Measurements from ENCODE around the gene FSHR.

The FSHR gene

DNA sequence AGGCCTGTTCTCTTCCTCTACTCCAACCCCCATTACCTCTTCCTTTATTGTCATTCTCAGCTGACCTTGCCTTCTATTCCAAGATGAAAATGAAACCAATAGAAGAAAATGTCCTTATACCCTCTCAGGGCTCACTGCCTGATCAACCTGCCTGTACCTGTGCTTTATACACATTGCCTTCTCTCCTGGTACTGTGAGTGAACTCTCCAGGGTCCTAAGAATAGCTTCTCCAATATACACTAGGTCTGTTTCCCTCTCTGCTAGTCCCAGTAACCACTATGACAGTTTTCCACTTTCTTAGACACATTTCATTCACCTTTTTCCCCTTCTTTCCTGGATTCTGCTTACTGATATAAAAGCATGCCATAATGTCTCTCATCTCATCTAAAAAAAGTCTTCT is 85.7 kb downstream of the FSHR start:
- Mint-ChIP-seq H3K4me3 (no peak overlapping the region), H3K9me3 (no peaks in the 10 kb centered on the region), H3K27ac (no peak overlapping the region), H3K36me3 (no peaks in the 10 kb centered on the region), H3K27me3 (no peaks in the 10 kb centered on the region), H3K4me1 (no peaks in the 10 kb centered on the region)

DNA sequence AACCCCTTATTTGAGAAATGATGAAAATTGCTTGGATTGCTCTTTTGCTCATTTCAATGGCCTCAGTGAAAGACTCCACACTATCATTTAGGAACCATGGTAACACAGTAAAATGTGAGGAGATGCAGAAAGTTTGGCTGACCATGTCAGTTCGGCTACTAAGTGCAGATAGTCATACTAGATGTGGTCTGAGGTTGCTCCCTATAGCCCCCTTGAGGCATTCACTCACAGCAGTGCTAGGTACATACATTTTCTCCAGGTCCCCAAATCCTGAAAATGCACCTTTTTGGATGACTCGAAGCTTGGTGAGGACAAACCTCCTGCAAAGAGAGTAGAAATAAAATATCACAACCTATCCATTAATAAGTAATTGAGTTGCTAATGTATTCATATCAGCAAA is 86.3 kb downstream of the FSHR start:
- Mint-ChIP-seq H3K27me3 (no peaks in the 10 kb centered on the region), H3K4me1 (no peaks in the 10 kb centered on the region), H3K27ac (no peak overlapping the region), H3K4me3 (no peak overlapping the region), H3K9me3 (no peaks in the 10 kb centered on the region), H3K36me3 (no peaks in the 10 kb centered on the region)

DNA sequence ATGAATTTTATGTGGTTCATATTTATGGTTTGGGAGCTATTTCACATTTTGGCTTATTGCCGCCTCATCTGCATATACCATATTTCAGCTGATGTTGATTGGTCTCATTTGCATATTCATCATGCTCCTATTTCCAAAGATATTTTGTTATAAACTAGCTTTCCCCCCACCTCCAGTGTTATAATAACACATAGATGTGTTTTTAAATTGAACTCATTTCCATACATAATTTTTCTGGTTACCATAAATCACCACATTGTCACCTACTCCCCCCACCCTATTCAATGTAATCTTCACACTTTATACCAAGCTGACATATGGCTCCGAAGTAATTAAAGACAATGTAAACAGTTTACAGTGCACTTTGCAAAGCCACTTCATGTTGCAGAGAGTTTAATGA is 101.2 kb downstream of the FSHR start:
- Mint-ChIP-seq H3K36me3 (no peaks in the 10 kb centered on the region), H3K9me3 (peaks cover 13% of the 10 kb centered on the region), H3K27me3 (no peaks in the 10 kb centered on the region), H3K4me3 (no peak overlapping the region), H3K27ac (no peak overlapping the region), H3K4me1 (no peaks in the 10 kb centered on the region)

DNA sequence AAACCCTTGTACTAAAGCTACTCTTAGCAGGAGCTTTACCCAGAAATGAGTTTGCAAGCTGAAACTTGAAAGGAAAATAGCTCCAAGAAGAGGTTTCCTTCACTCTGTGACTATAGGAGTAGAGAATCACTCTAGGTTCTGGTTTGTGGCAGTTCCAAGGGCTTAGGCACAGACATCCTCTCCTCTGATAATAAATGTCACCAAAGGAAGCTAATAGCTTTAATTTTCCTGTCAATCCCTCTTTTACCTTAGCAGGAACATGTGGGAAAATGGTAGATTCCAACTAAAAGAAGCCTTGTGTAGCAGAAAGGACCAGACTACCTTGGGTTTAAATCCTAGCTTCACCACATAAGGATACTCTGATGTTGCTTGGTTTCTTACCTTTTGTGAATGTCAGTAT is 104.0 kb downstream of the FSHR start:
- Mint-ChIP-seq H3K4me3 (no peak overlapping the region), H3K36me3 (no peaks in the 10 kb centered on the region), H3K9me3 (peaks cover 5% of the 10 kb centered on the region), H3K27ac (no peak overlapping the region), H3K4me1 (no peaks in the 10 kb centered on the region), H3K27me3 (no peaks in the 10 kb centered on the region)

DNA sequence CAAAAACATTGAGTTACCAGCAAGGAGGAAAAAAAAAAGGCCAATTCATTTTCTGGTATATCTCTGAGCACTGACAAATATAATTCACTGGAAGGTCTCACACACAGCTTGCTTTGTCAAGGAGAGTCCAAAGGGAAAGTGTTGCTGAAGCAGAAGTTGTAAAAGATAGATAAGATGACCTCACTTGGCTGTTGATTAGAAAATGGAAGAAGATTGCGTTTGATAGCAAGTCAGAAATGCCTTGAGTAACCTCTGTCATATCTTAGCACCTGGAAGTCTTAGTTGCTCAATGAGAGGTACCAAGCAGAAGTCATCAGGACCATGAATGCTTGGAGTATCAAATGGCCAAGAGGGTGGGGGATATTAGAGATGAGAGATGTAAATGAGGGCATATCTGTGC is 105.2 kb downstream of the FSHR start:
- H3K4me3 Mint-ChIP-seq = no peak overlapping the region
- H3K9me3 Mint-ChIP-seq = no peaks in the 10 kb centered on the region
- H3K36me3 Mint-ChIP-seq = no peaks in the 10 kb centered on the region
- H3K27ac Mint-ChIP-seq = no peak overlapping the region
- no peaks in the 10 kb centered on the region for H3K27me3 Mint-ChIP-seq
- no peaks in the 10 kb centered on the region for H3K4me1 Mint-ChIP-seq

DNA sequence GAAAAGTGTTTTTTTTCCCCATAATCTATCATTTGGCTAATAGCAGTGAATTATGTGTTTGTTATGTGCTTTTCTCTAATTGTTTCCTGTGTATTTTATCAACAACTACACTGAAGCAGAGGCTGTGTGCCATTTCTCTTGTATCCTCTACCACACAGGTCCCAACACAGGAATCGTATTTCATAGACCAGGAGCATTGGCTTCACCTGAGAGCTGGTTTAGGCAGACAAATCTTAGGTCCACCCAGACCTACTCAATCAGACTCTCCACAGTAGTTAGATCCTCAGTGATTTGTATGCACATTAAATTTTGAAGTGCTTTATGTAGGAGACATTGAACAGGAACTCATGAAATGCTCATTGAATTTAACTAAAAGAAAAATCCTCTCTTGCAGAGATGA is 109.2 kb downstream of the FSHR start:
- no peaks in the 10 kb centered on the region for H3K9me3 Mint-ChIP-seq
- no peaks in the 10 kb centered on the region for H3K27me3 Mint-ChIP-seq
- H3K4me3 Mint-ChIP-seq = no peak overlapping the region
- H3K4me1 Mint-ChIP-seq = no peaks in the 10 kb centered on the region
- H3K27ac Mint-ChIP-seq = no peak overlapping the region
- no peaks in the 10 kb centered on the region for H3K36me3 Mint-ChIP-seq

DNA sequence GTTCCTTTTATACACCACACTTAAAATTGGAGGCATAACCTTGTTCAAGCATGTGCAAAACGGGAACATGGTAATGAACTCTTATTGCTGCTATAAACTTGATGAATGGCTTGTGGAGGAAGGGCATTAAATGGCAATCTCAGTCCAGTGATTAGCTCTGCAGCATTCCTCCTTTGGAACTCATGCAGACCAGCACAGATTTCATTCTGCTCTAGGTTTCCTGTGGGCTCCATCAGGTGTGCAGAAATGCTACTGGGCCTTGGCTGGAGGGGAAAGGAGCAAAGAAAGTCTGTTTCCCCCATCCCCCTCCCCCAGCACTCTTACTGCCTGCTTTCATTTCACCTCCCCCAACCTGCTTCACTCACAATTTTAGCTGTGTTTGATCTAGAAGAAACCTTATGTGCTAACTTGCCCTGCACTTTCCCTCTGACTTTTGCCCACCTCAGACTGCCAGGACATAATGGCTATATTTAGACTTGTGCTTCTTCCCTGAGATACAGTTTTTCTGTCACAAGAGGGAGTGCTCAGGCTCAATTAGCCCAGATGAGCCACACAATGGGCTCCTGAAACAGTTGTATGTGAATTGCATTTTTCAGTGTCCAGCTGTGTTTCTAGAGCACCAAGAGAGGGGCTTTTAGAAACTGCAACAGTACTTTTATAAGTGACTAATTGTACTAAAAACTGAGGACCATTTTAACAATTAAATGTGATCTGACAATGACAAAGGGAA is 109.8 kb downstream of the FSHR start:
- no peaks in the 10 kb centered on the region for H3K36me3 Mint-ChIP-seq
- H3K4me3 Mint-ChIP-seq = no peak overlapping the region
- no peaks in the 10 kb centered on the region for H3K9me3 Mint-ChIP-seq
- H3K27ac Mint-ChIP-seq = no peak overlapping the region
- no peaks in the 10 kb centered on the region for H3K4me1 Mint-ChIP-seq
- no peaks in the 10 kb centered on the region for H3K27me3 Mint-ChIP-seq

DNA sequence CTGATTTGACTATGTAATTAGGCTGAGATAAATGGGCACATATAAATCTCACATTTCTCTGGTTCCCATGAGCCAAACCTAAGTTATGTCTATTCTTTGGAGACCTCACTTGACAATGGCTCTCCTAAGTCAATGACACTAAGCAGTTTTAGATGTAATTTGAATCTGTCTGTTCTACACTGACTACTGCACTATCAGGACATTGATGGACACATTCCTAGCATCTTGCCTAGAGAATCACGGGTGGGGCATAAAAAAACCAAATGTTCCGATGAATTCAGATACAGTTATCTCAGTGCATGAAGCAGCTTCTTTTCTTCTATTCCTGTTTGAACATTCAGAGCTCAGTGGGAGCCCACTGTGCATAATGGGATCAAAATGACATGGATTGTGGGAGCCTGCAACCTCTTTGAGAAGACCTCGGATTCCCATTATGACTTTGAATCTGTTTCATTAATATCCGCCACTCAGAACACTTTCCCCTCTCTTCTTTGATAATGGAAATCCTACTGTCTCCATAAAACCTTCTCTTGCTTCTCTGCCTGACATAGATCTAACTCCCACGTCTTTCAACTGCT is 110.8 kb downstream of the FSHR start:
- no peaks in the 10 kb centered on the region for H3K4me1 Mint-ChIP-seq
- no peaks in the 10 kb centered on the region for H3K36me3 Mint-ChIP-seq
- no peak overlapping the region for H3K4me3 Mint-ChIP-seq

DNA sequence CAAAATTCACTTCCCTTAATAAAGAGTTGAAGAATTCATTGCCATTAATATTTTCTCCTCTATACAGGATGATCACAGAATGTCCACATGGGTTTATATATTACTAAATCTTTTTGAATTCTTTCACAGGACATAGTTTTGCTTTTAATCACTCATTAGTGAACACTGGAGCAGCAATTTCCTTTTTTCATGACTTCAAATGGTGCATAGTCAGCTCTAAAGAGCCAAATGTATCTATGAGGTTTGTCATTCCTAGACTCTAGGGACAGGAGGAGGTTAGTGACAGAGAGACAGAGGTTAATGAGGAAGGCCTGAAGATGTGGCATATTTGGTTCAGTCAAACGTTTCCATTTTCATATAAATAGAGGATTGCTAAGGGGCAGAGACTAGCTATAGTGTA is 111.8 kb downstream of the FSHR start:
- Mint-ChIP-seq H3K9me3 (no peaks in the 10 kb centered on the region), H3K4me1 (no peaks in the 10 kb centered on the region), H3K27ac (no peak overlapping the region), H3K36me3 (no peaks in the 10 kb centered on the region), H3K27me3 (no peaks in the 10 kb centered on the region), H3K4me3 (no peak overlapping the region)

More for the DNA sequence above, 110.8 kb downstream of the FSHR start:
- no peaks in the 10 kb centered on the region for H3K9me3 Mint-ChIP-seq
- H3K27me3 Mint-ChIP-seq = no peaks in the 10 kb centered on the region
- no peak overlapping the region for H3K27ac Mint-ChIP-seq

DNA sequence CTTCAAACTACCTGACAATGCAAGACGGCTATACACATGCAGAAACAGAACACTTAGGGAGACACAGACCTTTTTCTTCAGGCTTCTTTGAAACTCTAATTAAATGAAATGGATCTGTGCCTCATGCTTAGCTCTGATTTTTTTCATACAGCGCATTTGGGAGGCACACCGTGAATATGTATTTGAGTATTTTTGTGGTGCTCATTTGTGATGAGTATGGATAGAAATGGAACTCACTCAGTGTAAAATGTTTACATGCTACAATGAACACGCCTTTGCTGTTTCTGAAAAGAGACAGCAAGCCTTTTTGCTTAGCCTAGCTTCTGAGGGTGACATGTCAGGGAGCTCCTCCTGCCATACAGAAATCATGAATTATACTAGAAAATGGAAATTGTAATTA is 113.3 kb downstream of the FSHR start:
- Mint-ChIP-seq H3K9me3 (no peaks in the 10 kb centered on the region), H3K27ac (no peak overlapping the region), H3K4me3 (no peak overlapping the region), H3K27me3 (no peaks in the 10 kb centered on the region), H3K36me3 (no peaks in the 10 kb centered on the region), H3K4me1 (no peaks in the 10 kb centered on the region)

DNA sequence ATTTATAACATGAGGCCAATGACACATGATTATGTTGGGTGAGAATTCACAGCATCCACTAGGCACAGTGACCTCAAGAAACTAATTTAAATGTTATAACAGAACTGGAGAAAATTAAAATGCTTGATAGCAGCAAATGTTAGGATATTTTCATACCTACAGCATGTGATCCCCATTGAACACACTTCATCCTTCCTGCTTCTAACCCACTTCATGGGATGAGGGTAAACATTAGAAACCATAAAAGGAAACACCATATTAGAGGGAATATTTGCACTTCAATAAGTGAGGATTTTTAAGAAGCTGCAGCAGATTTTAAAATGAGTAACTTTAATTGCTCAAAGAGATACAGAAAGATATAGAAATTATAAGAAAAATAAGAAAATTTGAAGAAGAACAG is 117.1 kb downstream of the FSHR start:
- H3K4me3 Mint-ChIP-seq = no peak overlapping the region

DNA sequence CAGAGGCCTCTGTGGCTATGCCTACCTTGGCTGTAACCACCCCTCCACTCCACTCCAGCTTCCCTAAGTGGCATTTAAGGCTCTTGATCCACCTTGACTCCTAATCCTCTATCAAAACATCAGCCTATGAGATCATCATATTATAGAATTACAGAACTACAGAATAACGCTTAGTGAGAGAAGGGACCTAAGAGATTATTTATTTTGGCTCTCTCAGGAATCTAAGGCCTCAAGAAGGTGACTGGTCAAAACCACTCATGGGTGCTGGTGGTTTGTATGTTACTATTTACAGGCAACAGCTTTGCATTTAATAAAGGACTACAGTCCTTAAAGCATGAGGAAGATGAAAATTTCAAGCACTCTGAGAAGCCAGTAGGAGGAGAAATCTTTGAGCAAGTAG is 118.8 kb downstream of the FSHR start:
- Mint-ChIP-seq H3K36me3 (no peaks in the 10 kb centered on the region), H3K27me3 (no peaks in the 10 kb centered on the region), H3K4me1 (no peaks in the 10 kb centered on the region), H3K9me3 (no peaks in the 10 kb centered on the region), H3K4me3 (no peak overlapping the region), H3K27ac (no peak overlapping the region)

More for the DNA sequence above, 117.1 kb downstream of the FSHR start:
- no peaks in the 10 kb centered on the region for H3K27me3 Mint-ChIP-seq
- H3K36me3 Mint-ChIP-seq = no peaks in the 10 kb centered on the region
- H3K9me3 Mint-ChIP-seq = no peaks in the 10 kb centered on the region
- no peaks in the 10 kb centered on the region for H3K4me1 Mint-ChIP-seq
- H3K27ac Mint-ChIP-seq = no peak overlapping the region

DNA sequence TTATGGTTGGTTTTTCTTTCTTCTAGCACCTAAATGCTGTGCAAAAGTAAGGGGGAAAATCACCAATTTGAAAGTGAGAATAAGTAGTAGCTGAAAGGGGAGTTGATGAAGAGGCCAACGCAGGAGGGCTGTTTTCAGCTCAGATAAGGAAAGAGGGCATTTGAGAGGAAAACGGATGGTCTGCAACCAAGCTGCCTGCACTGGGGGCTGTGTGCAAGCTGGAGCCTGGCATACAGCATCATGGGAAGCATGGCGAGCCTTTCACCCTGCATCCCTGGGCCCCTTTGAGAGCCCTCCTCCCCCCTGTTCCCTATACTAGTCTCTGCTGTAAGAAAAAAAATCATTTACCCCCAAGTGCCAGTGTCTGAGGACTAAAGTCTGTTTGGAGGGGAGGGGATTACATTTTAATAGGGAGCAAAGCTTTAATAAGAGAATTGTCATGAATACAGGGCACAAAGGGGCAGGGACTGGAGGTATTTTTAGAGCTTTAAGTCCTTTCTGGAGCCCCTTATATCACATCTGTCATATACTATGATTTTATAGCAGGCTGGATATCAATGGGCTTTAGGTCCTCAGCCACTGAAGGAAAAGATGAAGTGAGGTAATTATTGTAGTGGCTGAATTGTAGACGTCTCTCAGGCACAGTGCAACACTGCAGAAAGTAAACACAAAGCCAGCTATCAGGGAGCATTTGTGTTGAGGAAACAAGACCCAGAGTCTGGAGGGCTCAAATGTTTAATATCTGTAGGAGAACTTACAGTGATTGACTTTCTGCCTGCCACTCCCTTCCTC is 120.7 kb downstream of the FSHR start:
- no peaks in the 10 kb centered on the region for H3K9me3 Mint-ChIP-seq
- no peaks in the 10 kb centered on the region for H3K4me1 Mint-ChIP-seq
- no peaks in the 10 kb centered on the region for H3K27me3 Mint-ChIP-seq
- H3K4me3 Mint-ChIP-seq = no peak overlapping the region
- H3K27ac Mint-ChIP-seq = no peak overlapping the region
- no peaks in the 10 kb centered on the region for H3K36me3 Mint-ChIP-seq

DNA sequence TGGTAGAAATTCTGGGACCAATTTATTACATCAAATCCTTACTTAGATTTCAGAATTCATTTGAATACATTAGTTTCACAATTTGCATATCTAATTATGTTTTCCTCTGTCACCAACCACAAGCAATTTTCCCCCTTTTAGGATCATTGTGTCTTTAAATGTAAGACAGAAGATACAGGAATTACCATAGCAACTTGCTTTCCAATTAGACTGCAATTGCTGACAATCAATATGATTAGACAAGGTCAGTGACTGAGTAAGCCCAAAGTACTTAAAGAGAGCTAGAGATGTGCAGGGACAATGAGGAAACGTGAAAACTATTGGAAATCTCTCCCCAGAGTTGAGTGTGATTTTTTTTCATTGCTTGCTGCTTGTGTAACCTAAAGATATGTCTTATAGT is 121.4 kb downstream of the FSHR start:
- H3K9me3 Mint-ChIP-seq = no peaks in the 10 kb centered on the region
- H3K4me1 Mint-ChIP-seq = no peaks in the 10 kb centered on the region
- H3K27me3 Mint-ChIP-seq = no peaks in the 10 kb centered on the region
- no peak overlapping the region for H3K4me3 Mint-ChIP-seq
- no peaks in the 10 kb centered on the region for H3K36me3 Mint-ChIP-seq
- no peak overlapping the region for H3K27ac Mint-ChIP-seq

DNA sequence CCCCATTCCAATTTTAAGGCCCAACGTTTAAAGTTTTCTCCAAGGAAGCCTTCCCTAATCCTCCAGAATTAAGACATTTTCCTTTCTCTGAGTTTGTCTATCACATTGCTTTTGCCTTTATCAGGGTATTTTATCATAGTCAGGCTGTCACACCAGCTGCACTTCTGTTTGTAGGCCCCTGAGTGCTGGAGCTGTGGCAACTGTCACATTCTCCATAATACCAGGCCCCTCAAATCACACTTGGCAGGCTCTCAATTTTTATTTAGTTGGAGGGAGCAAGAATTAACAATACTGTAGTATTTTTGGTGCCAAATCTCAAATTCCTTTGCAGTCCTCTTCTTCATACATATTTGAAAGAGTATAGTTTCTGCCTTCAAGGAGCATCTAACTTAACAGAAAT is 122.2 kb downstream of the FSHR start:
- Mint-ChIP-seq H3K27me3 (no peaks in the 10 kb centered on the region), H3K27ac (no peak overlapping the region), H3K4me3 (no peak overlapping the region)

DNA sequence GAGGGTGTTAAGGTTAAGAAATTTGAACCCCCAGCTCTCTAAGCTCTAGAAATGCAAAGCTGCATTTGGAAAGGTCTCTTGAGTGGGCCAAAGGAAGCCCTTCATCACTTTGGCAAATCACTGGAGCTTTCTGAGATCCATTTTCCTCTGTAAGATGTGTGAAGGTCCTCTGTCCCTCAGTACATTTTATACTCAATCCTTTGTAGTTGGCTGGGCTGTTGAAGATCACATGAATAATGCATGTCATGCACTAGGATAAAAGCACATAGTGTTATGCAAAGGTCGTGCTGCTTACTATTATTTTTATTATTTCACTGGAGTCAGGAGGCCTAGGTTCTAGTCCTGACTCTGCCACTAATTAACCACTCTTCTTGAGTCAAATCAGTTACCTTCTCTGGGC is 124.9 kb downstream of the FSHR start:
- no peaks in the 10 kb centered on the region for H3K4me1 Mint-ChIP-seq
- H3K36me3 Mint-ChIP-seq = no peaks in the 10 kb centered on the region
- H3K9me3 Mint-ChIP-seq = no peaks in the 10 kb centered on the region
- no peak overlapping the region for H3K4me3 Mint-ChIP-seq
- no peaks in the 10 kb centered on the region for H3K27me3 Mint-ChIP-seq
- H3K27ac Mint-ChIP-seq = no peak overlapping the region

More for the DNA sequence above, 122.2 kb downstream of the FSHR start:
- Mint-ChIP-seq H3K4me1 (no peaks in the 10 kb centered on the region), H3K36me3 (no peaks in the 10 kb centered on the region), H3K9me3 (no peaks in the 10 kb centered on the region)
